IPS-20b (cell line): ENCODE results near the gene CLEC17A.
"Not testable (repeated sequence)": the region's sequence is repeated elsewhere in the genome, so short reads cannot be mapped to it uniquely, and the experiment has no call there.

Experiments used
- H3K27ac ChIP-seq: one replicate; pipeline ENCODE4 v1.5.1; 2013; ENCODE audit warnings: low read length
- H3K27me3 ChIP-seq: 2 replicates; pipeline ENCODE4 v1.6.1; 2013; ENCODE audit warnings: mild to moderate bottlenecking, low read length, inconsistent platforms; ENCODE audit not compliant: insufficient read depth
- H3K36me3 ChIP-seq: 2 replicates; pipeline ENCODE4 v1.6.1; 2013; ENCODE audit warnings: low read depth, mild to moderate bottlenecking, inconsistent platforms, low read length, moderate library complexity; ENCODE audit not compliant: insufficient read depth
- H3K4me1 ChIP-seq: 2 replicates; pipeline ENCODE4 v1.6.1; 2013; ENCODE audit warnings: mild to moderate bottlenecking, control low read depth, inconsistent platforms, low read length, moderate library complexity; ENCODE audit not compliant: insufficient read depth
- H3K4me3 ChIP-seq: 2 replicates; pipeline ENCODE4 v1.5.1; 2013; ENCODE audit warnings: mild to moderate bottlenecking, low read length, inconsistent platforms
- H3K9ac ChIP-seq: 2 replicates; pipeline ENCODE4 v1.6.1; 2013; ENCODE audit warnings: low read depth, mild to moderate bottlenecking, inconsistent platforms, low read length, moderate library complexity
- H3K9me3 ChIP-seq: 2 replicates; pipeline ENCODE4 v1.6.1; 2013; ENCODE audit warnings: mild to moderate bottlenecking, low read depth, low read length, inconsistent platforms; ENCODE audit not compliant: insufficient read depth

CLEC17A gene

GRCh38 chr19:14570864-14571527, 11.9 kb upstream of the CLEC17A start:
- Histone ChIP-seq H3K9me3 (no peaks in the 10 kb centered on the region), H3K9ac (peak overlapping the region; percentile 93), H3K4me3 (peak overlapping the region; percentile 98), H3K4me1 (no peaks in the 10 kb centered on the region), H3K27ac (no peak overlapping the region), H3K27me3 (no peaks in the 10 kb centered on the region), H3K36me3 (peaks cover 7% of the 10 kb centered on the region; the same call in 1 of the 2 replicates)

DNA sequence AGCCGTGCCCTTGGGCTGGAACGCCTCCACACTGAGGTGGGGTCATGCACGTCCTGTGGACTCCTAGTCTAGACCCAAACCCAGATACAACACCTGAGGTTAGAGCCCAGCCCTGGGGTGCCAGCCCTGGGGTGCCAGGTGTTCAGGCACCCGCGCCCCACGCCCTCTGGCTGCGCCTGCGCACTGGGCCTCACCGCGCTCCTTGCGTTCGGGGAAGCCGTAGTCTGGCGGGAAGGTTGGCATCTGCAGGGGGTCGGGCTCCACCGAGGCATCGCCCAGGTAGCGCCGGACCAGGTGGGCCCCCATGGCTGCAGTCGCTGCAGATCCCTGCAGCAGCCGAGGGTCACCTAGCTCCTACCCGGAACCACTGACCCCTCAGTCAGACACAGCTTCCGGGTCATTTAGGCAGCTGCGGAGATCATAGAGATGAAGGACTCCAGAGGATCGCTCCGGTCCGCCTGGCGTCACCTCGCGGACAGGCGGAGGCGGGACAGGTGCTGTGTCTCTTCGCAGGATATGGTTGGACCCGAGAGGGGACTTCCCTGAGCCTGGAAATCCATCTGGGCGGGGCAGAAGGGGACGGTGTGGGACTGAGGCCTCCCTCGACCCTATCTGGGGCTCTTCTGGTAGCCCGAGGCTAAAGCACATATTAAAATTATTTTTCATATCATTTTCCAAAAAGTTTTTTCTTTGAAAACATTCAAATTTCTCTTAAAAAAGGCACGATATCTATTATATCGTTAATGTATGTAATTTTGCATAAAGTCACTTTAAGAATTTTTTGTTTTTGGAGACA, 11.0 kb upstream of the CLEC17A start, which contains the start of gene NDUFB7:
Gene NDUFB7, minus strand, starts transcription at position 372 of the 796 bp plus-strand sequence. Its CDS starts 66 bp downstream, at position 306.
- Histone ChIP-seq H3K4me1 (no peaks in the 10 kb centered on the region), H3K4me3 (peak within 1 kb of the TSS; percentile 98), H3K36me3 (peaks cover 7% of the 10 kb centered on the region; the same call in 1 of the 2 replicates), H3K27me3 (no peaks in the 10 kb centered on the region), H3K9me3 (no peaks in the 10 kb centered on the region), H3K27ac (peak within 1 kb of the TSS; percentile 79), H3K9ac (peak within 1 kb of the TSS; percentile 93)

DNA sequence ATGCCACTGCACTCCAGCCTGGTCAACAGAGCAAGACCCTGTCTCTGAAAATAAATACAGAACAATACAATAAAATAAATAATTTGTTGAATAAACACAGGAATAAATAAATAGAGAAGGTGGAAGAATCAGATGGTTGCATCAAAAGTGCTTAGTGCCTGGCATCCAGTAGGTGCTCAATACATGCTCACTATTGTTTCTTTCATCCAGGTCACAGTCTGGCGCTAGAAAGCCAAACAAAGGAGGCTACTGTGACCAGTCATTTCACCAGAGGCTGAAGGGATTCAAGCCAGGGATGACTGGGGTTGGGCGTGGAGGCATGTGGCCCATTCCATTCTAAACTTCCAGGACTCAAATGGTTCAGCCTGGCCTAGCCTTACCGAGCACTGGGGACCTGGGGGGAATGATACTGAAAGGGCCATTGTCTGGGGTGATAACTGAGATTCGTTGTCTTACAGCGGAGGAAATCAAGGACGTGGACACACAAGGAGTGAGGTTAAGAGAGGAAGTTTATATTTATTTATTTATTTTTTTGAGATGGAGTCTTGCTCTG, 7.4 kb upstream of the CLEC17A start:
- no peaks in the 10 kb centered on the region for H3K36me3 ChIP-seq
- H3K27me3 ChIP-seq, result no peaks in the 10 kb centered on the region
- H3K9ac ChIP-seq, result no peak overlapping the region
- no peaks in the 10 kb centered on the region for H3K4me1 ChIP-seq
- no peak overlapping the region for H3K27ac ChIP-seq
- no peak overlapping the region for H3K4me3 ChIP-seq
- H3K9me3 ChIP-seq, result no peaks in the 10 kb centered on the region

GRCh38 chr19:14576363-14576762, 6.5 kb upstream of the CLEC17A start:
- Histone ChIP-seq H3K4me1 (no peaks in the 10 kb centered on the region), H3K27ac (no peak overlapping the region), H3K9ac (no peak overlapping the region), H3K36me3 (no peaks in the 10 kb centered on the region), H3K9me3 (no peaks in the 10 kb centered on the region), H3K27me3 (no peaks in the 10 kb centered on the region), H3K4me3 (no peak overlapping the region)

GRCh38 chr19:14577264-14577663, 5.6 kb upstream of the CLEC17A start:
- Histone ChIP-seq H3K4me1 (no peaks in the 10 kb centered on the region), H3K36me3 (no peaks in the 10 kb centered on the region), H3K27me3 (no peaks in the 10 kb centered on the region), H3K9ac (no peak overlapping the region), H3K4me3 (no peak overlapping the region), H3K9me3 (no peaks in the 10 kb centered on the region), H3K27ac (no peak overlapping the region)

- no peak overlapping the region for H3K27ac ChIP-seq
- H3K9ac ChIP-seq, result no peak overlapping the region
- no peaks in the 10 kb centered on the region for H3K4me1 ChIP-seq
- no peaks in the 10 kb centered on the region for H3K9me3 ChIP-seq
- no peak overlapping the region for H3K4me3 ChIP-seq
- no peaks in the 10 kb centered on the region for H3K36me3 ChIP-seq
- H3K27me3 ChIP-seq, result no peaks in the 10 kb centered on the region
Measured at GRCh38 chr19:14577885-14578427, 4.9 kb upstream of the CLEC17A start.

DNA sequence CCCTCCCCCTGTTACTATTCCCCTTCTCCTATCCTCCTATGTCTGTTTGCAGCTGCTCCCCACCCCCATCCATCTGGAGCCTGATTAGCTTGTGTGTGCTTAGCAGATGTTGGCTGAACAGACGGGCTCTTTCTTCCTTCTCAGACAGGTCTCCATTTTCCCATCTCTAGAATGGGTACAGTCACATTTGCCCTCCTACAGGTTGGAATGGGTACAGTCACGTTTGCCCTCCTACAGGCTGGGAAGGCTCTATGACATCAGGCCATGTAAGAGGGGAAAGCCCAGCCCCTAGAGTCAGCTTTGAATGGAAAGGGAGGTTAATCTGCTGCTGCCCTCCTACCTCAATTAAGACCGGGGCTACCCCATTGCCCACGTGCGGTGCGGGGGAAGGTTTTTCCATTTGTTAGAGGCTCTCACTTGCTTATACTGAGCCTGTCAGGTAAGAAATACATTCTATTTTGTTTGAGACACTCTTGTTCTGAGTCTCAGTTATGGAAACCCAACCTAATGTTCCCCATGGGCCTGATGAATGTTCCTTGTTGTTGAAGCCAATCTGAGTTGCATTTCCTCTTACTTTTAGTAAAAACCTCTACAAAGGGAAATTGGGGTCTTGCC, 2.2 kb upstream of the CLEC17A start:
- no peak overlapping the region for H3K9ac ChIP-seq
- H3K27me3 ChIP-seq, result no peaks in the 10 kb centered on the region
- no peaks in the 10 kb centered on the region for H3K4me1 ChIP-seq
- no peak overlapping the region for H3K27ac ChIP-seq
- no peak overlapping the region for H3K4me3 ChIP-seq
- no peaks in the 10 kb centered on the region for H3K9me3 ChIP-seq
- no peaks in the 10 kb centered on the region for H3K36me3 ChIP-seq

- H3K9me3 ChIP-seq, H3K4me1 ChIP-seq, H3K36me3 ChIP-seq, H3K27me3 ChIP-seq, H3K4me3 ChIP-seq, H3K9ac ChIP-seq, H3K27ac ChIP-seq: not testable (repeated sequence)
Measured at GRCh38 chr19:14584372-14584771, 1.5 kb downstream of the CLEC17A start.

DNA sequence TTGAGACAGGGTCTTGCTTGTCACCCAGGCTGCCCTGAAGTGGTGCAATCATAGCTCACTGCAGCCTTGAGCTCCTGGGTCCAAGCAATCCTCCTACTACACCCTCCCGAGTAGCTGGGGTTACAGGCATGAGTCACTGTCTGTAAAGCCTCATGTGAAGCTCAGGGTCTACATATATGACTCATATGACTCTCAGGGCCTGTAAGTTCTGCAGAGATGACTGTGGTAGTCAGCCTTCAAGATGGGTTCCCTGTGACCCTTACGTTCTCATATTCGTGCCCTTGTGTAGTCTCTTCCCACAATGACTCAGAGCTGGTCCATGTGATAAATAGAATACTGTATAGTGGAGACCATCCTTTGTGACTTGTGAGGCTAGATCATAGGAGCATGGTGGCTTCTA, 2.3 kb downstream of the CLEC17A start:
- H3K4me1 ChIP-seq, H3K4me3 ChIP-seq, H3K27ac ChIP-seq, H3K27me3 ChIP-seq, H3K9ac ChIP-seq, H3K36me3 ChIP-seq, H3K9me3 ChIP-seq: not testable (repeated sequence)

DNA sequence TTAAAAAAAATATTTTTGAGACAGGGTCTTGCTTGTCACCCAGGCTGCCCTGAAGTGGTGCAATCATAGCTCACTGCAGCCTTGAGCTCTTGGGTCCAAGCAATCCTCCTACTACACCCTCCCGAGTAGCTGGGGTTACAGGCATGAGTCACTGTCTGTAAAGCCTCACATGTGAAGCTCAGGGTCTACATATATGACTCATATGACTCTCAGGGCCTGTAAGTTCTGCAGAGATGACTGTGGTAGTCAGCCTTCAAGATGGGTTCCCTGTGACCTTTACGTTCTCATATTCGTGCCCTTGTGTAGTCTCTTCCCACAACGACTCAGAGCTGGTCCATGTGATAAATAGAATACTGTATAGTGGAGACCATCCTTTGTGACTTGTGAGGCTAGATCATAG, 6.5 kb downstream of the CLEC17A start:
- not testable (repeated sequence) for H3K4me3 ChIP-seq, H3K27ac ChIP-seq, H3K9me3 ChIP-seq, H3K36me3 ChIP-seq, H3K27me3 ChIP-seq, H3K4me1 ChIP-seq, H3K9ac ChIP-seq

GRCh38 chr19:14595558-14595957, 12.7 kb downstream of the CLEC17A start:
- no peak overlapping the region for H3K27ac ChIP-seq
- H3K9ac ChIP-seq, result no peak overlapping the region
- H3K36me3 ChIP-seq, result no peaks in the 10 kb centered on the region
- H3K27me3 ChIP-seq, result no peaks in the 10 kb centered on the region
- no peak overlapping the region; the same call in 1 of the 2 replicates for H3K4me3 ChIP-seq
- H3K4me1 ChIP-seq, result no peaks in the 10 kb centered on the region
- H3K9me3 ChIP-seq, result peaks cover 21% of the 10 kb centered on the region
